ENCODE results near the gene ANKS1A.

- no peak for TF ChIP-seq EZH2 (IDR thresholded peaks at IDR 0.05; ENCODE audit: insufficient read depth, poor library complexity, severe bottlenecking)
- no peak for TF ChIP-seq EZH2phosphoT487 (IDR thresholded peaks at IDR 0.05; ENCODE audit: insufficient read depth, low read depth)
Observed at GRCh38 chr6:34901930-34902329, 12.9 kb downstream of the ANKS1A start.
